MM.1S (cell line): ENCODE results near the gene ADGRD1.

Experiments
- EZH2 ChIP-seq: fragments of 300-600 bp; sonication (generic); optimal IDR thresholded peaks from 2 replicates; pipeline ENCODE3; 2017; ENCODE audit warnings: low read depth, mild to moderate bottlenecking, antibody characterized with exemption, low read length, mixed read lengths
- TF ChIP-seq, protein P1 (sequence below): fragments of 300-600 bp; sonication (generic); IDR thresholded peaks from 2 replicates; pipeline ENCODE4 v1.5.1; 2016; ENCODE audit warnings: antibody characterized with exemption, low read length, mixed read lengths

DNA sequence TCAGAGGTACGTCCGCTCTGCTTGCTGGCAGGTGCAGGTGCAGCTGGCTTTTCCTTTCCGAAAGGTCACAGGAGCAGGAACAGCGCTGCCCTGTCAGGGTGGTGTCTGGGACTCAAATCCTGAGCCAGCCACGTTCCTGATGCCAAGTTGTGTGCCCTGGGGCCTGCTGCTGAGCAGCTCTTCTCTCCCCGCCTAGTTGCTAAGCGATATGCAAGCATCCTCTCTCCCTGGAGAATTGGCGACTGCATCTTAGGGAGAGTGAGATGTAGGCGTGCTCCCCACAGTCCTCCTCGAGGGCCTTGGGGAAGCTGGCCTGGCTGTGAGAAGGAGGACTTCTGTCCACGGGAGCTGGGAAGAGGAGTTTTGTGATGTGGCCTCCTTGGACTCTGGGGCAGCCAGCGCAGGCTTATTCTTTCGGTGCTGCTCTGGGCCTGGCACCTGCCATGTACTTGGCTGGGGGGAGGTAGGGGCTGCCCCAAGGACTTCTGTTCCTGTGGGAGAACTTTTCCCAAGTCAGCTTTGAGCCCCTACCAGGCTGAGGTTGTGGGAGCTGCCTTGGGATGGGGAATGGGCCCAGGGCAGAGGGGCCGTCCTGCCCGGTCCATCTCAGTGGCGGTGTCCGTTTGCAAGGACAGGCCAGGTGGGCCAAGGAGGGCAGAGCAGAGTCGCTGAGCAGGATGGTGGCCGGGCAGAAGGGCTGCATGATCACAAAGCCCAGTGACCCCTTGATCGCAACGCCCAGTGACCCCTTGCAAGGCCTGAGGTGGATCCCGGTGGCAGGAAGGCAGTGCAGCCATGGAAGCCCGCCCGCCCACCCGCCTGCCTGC lies 183.5 kb downstream of the ADGRD1 start:
- TF ChIP-seq, protein P1, sequence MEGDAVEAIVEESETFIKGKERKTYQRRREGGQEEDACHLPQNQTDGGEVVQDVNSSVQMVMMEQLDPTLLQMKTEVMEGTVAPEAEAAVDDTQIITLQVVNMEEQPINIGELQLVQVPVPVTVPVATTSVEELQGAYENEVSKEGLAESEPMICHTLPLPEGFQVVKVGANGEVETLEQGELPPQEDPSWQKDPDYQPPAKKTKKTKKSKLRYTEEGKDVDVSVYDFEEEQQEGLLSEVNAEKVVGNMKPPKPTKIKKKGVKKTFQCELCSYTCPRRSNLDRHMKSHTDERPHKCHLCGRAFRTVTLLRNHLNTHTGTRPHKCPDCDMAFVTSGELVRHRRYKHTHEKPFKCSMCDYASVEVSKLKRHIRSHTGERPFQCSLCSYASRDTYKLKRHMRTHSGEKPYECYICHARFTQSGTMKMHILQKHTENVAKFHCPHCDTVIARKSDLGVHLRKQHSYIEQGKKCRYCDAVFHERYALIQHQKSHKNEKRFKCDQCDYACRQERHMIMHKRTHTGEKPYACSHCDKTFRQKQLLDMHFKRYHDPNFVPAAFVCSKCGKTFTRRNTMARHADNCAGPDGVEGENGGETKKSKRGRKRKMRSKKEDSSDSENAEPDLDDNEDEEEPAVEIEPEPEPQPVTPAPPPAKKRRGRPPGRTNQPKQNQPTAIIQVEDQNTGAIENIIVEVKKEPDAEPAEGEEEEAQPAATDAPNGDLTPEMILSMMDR = no peak
- TF ChIP-seq EZH2 = no peak
